ENCODE data around the gene C15orf62.

Gene C15orf62

GRCh38 chr15:40769274-40770146 lies at the start of gene C15orf62:
C15orf62 (plus strand) TSS chr15:40769980; CDS start chr15:40770496, 516 bp downstream.
- no peak for DNase-seq

- DNase-seq: no peak
Measured at GRCh38 chr15:40721701-40722100, 48.1 kb upstream of the C15orf62 start.

GRCh38 chr15:40722354-40722753 lies 47.4 kb upstream of the C15orf62 start:
- no peak for DNase-seq

GRCh38 chr15:40722934-40723333 lies 46.8 kb upstream of the C15orf62 start:
- peak; percentile 14 for DNase-seq

- DNase-seq: no peak
Measured at GRCh38 chr15:40723919-40724318, 45.9 kb upstream of the C15orf62 start.

- no peak for DNase-seq
Measured at GRCh38 chr15:40731034-40731433, 38.7 kb upstream of the C15orf62 start.

- DNase-seq: no peak
Measured at GRCh38 chr15:40736575-40736974, 33.2 kb upstream of the C15orf62 start.

GRCh38 chr15:40737048-40737447 lies 32.7 kb upstream of the C15orf62 start:
- no peak for DNase-seq

GRCh38 chr15:40739047-40739446 lies 30.7 kb upstream of the C15orf62 start:
- DNase-seq: no peak

GRCh38 chr15:40739854-40740253 lies 29.9 kb upstream of the C15orf62 start:
- DNase-seq: no peak

GRCh38 chr15:40743485-40743901 lies 26.3 kb upstream of the C15orf62 start:
- DNase-seq: no peak

- peak; percentile 80 for DNase-seq
Measured at GRCh38 chr15:40743921-40744814, 25.6 kb upstream of the C15orf62 start.

GRCh38 chr15:40744815-40745152 lies 25.0 kb upstream of the C15orf62 start:
- no peak for DNase-seq

GRCh38 chr15:40746916-40747418 lies 22.8 kb upstream of the C15orf62 start:
- no peak for DNase-seq

GRCh38 chr15:40747685-40748631 lies 21.8 kb upstream of the C15orf62 start:
- no peak for DNase-seq

GRCh38 chr15:40749151-40749630 lies 20.6 kb upstream of the C15orf62 start:
- no peak for DNase-seq

GRCh38 chr15:40750885-40751284 lies 18.9 kb upstream of the C15orf62 start:
- DNase-seq: no peak

GRCh38 chr15:40751745-40752144 lies 18.0 kb upstream of the C15orf62 start:
- DNase-seq: no peak

GRCh38 chr15:40754574-40754882 lies 15.3 kb upstream of the C15orf62 start:
- DNase-seq: no peak

GRCh38 chr15:40754883-40755811 lies 14.6 kb upstream of the C15orf62 start, which contains the start of gene RMDN3:
RMDN3 (minus strand) TSS chr15:40755254; CDS start chr15:40754783, 471 bp downstream.
- DNase-seq: peak; percentile 95

GRCh38 chr15:40755812-40756208 lies 14.0 kb upstream of the C15orf62 start:
- no peak for DNase-seq
